ENCODE data around the gene FZR1. TPM values are rescaled to one million over a fixed set of nuclear protein-coding genes. Genes with fewer than 3 reads are reported as not detected.

The FZR1 gene
- total and polyA plus RNA-seq, 2 of the 8 experiments (the other 6 are each of a cell fraction or from before 2014, with no cell fraction given), result 21.6 to 35.5 TPM

DNA sequence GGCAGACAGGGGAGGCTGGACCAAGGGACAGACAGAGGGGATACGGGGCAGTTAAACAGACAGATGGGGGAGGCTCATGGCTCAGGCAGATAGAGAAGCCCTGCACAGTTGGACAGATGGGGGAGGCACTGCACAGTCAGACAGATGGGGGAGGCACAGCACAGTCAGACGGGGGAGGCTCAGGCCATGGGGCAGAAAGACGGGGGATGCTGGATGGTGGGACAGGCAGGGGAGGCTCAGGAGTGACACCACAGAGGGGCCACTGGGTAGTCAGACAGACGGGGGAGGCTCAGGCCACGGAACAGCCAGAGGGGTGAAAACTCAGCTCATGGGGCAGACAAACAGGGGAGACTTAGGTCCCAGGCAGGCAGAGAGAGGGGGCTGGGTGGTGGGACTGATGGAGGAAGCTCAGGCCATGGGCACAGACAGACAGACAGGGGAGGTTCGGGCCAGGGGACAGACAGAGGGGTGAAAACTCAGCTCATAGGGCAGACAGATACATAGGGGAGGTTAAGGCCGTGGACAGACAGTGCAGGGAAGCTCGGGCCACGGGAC is 50.4 kb downstream of the FZR1 start (continued):
- TF ChIP-seq KDM4A (IDR thresholded peaks at IDR 0.05; ENCODE audit: low read depth, low read length, severe bottlenecking) (no peak), SIN3A (conservative IDR thresholded peaks at IDR 0.05 in 1 of 2, IDR thresholded peaks at IDR 0.05 in 1 of 2; ENCODE audit: low read depth in 1 of 2, low read length in 2 of 2) (no peak), TBP (IDR thresholded peaks at IDR 0.05; ENCODE audit: low read depth, low read length) (no peak), TEAD4 (IDR thresholded peaks at IDR 0.05; ENCODE audit: low read depth, low read length) (no peak), KDM5A (IDR thresholded peaks at IDR 0.05; ENCODE audit: low read length) (no peak), JUND (IDR thresholded peaks at IDR 0.05; ENCODE audit: low read length) (no peak), HDAC6 (IDR thresholded peaks at IDR 0.05; ENCODE audit: low read depth, low read length) (no peak)
- TF ChIP-seq, protein P1, sequence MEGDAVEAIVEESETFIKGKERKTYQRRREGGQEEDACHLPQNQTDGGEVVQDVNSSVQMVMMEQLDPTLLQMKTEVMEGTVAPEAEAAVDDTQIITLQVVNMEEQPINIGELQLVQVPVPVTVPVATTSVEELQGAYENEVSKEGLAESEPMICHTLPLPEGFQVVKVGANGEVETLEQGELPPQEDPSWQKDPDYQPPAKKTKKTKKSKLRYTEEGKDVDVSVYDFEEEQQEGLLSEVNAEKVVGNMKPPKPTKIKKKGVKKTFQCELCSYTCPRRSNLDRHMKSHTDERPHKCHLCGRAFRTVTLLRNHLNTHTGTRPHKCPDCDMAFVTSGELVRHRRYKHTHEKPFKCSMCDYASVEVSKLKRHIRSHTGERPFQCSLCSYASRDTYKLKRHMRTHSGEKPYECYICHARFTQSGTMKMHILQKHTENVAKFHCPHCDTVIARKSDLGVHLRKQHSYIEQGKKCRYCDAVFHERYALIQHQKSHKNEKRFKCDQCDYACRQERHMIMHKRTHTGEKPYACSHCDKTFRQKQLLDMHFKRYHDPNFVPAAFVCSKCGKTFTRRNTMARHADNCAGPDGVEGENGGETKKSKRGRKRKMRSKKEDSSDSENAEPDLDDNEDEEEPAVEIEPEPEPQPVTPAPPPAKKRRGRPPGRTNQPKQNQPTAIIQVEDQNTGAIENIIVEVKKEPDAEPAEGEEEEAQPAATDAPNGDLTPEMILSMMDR (IDR thresholded peaks at IDR 0.05; ENCODE audit: control extremely low read depth in 1 of 3, insufficient read depth in 1 of 3, low read depth in 1 of 3, low read length in 3 of 3), result no peak
